A673 (cell line): ENCODE results near the gene ETV6. TPM values are rescaled to one million over a fixed set of nuclear protein-coding genes. Genes with fewer than 3 reads are reported as not detected.

Experiments used
- BruUV-seq: library from RNA; stranded (reverse); fragments of 400-500 nt; replicated peaks from 2 replicates; lab custom pipeline; 2021; lab: Mats Ljungman, UMichigan
- CTCF ChIA-PET: fragments of 300-600 bp; sonication (Branson Sonifier 250); formaldehyde crosslinking; loops from one replicate; lab custom pipeline; 2022; ENCODE audit warnings: antibody characterized with exemption; lab: Charles Lee
- POLR2A ChIA-PET: fragments of 300-600 bp; sonication (Branson Sonifier 250); formaldehyde crosslinking; loops from one replicate; lab custom pipeline; 2022; ENCODE audit warnings: antibody characterized with exemption; ENCODE audit not compliant: low non-redundant PET; lab: Charles Lee
- DNase-seq: peaks from one replicate; pipeline ENCODE4 v3.0.0-alpha.2; 2015; ENCODE audit warnings: low spot score
- H3K27ac ChIP-seq: fragments of 200-600 bp; sonication (generic); 2 replicates; pipeline ENCODE4 v1.5.1; 2016; ENCODE audit warnings: mixed run types, low read depth, mild to moderate bottlenecking, mixed read lengths, antibody characterized with exemption, low read length; ENCODE audit not compliant: poor library complexity, severe bottlenecking
- H3K27me3 ChIP-seq: fragments of 200-600 bp; sonication (generic); replicated peaks from 2 replicates; pipeline ENCODE4 v1.6.1; 2017; ENCODE audit warnings: mixed run types, low read depth, mild to moderate bottlenecking, mixed read lengths, antibody characterized with exemption, low read length; ENCODE audit not compliant: insufficient read depth, poor library complexity
- H3K36me3 ChIP-seq: fragments of 200-600 bp; sonication (generic); 2 replicates; pipeline ENCODE4 v1.6.1; 2016; ENCODE audit warnings: mixed run types, mild to moderate bottlenecking, mixed read lengths, antibody characterized with exemption, low read length; ENCODE audit not compliant: insufficient read depth, poor library complexity, severe bottlenecking
- H3K4me1 ChIP-seq: fragments of 200-600 bp; sonication (generic); 2 replicates; pipeline ENCODE4 v1.6.1; 2017; ENCODE audit warnings: mixed run types, mild to moderate bottlenecking, mixed read lengths, antibody characterized with exemption, low read length; ENCODE audit not compliant: insufficient read depth, poor library complexity, severe bottlenecking
- H3K4me3 ChIP-seq: fragments of 200-600 bp; sonication (generic); 2 replicates; pipeline ENCODE4 v1.5.1; 2016; ENCODE audit warnings: low read depth, mixed run types, mild to moderate bottlenecking, mixed read lengths, low read length; ENCODE audit not compliant: poor library complexity, severe bottlenecking
- H3K9me3 ChIP-seq: fragments of 200-600 bp; sonication (generic); 2 replicates; pipeline ENCODE4 v1.6.1; 2016; ENCODE audit warnings: mixed run types, low read depth, mild to moderate bottlenecking, mixed read lengths, antibody characterized with exemption, low read length; ENCODE audit not compliant: poor library complexity, severe bottlenecking
- EZH2 ChIP-seq: fragments of 200-600 bp; sonication (generic); IDR thresholded peaks from 2 replicates; pipeline ENCODE4 v1.6.1; 2017; ENCODE audit warnings: borderline replicate concordance, low read depth, mild to moderate bottlenecking, mixed read lengths, antibody characterized with exemption, low read length; ENCODE audit not compliant: poor library complexity, severe bottlenecking
- intact Hi-C: fragments of 100-400 bp; cut with micrococcal nuclease; formaldehyde crosslinking; loops from one replicate; pipeline ENCODE4 v1.10.0; 2022; ENCODE audit not compliant: unreplicated experiment
- total RNA-seq: library from RNA; stranded (reverse); gene quantifications from 2 replicates; pipeline ENCODE4 v1.2.3, GENCODE V29; 2021
- TF ChIP-seq, protein P1 (sequence below): fragments of 300-800, 200-600 bp; sonication (generic); conservative IDR thresholded peaks from 2 replicates; pipeline ENCODE4 v1.5.1; 2017; ENCODE audit warnings: low read depth, mild to moderate bottlenecking, antibody characterized with exemption, low read length, moderate library complexity, mixed read lengths

The ETV6 gene
- total RNA-seq, 1 experiment from 2014 or later = 32.4 TPM

DNA sequence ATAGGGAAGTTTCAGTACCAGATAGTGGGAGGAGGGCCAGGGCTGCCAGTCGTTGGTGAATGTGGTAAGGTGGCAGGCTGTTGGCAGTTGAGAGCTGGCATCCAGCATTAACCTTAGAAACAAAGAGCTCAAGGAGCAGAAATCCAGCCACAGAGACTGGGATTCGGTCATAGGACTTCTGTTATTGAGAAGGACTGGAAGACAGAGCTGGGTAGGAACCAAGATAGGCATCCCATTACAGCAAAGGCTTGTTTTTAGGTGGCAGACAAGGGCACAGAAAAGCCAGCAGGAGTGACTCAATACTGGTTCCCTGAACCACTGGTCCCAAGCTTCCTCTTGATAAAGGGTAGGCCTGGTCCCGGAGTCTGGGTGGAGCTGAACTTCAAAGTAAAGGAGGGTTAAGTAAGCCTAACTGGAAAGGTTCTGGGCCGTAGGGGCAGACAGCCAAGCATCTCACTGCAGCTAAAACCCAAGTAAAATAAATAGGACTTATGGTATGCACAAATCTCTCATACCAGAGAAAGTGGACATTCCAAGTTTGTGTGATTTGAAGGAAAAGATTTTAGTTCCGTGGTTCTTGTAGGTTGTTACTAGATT, 147.9 kb downstream of the ETV6 start:
- BruUV-seq = no TSS peak
- POLR2A ChIA-PET = interaction anchor here (0.6 kb wide), 1 partner anchor 128 kb away, joined by 6 read pairs; no protein-coding TSS in a partner anchor
- CTCF ChIA-PET = no interaction called here
- Histone ChIP-seq H3K27me3 (no peaks in the 10 kb centered on the region), H3K9me3 (no peaks in the 10 kb centered on the region), H3K36me3 (no peaks in the 10 kb centered on the region), H3K4me3 (no peak overlapping the region), H3K27ac (no peak overlapping the region), H3K4me1 (peaks cover 28% of the 10 kb centered on the region)
- no peak for DNase-seq
- TF ChIP-seq EZH2 = no peak
- TF ChIP-seq, protein P1, sequence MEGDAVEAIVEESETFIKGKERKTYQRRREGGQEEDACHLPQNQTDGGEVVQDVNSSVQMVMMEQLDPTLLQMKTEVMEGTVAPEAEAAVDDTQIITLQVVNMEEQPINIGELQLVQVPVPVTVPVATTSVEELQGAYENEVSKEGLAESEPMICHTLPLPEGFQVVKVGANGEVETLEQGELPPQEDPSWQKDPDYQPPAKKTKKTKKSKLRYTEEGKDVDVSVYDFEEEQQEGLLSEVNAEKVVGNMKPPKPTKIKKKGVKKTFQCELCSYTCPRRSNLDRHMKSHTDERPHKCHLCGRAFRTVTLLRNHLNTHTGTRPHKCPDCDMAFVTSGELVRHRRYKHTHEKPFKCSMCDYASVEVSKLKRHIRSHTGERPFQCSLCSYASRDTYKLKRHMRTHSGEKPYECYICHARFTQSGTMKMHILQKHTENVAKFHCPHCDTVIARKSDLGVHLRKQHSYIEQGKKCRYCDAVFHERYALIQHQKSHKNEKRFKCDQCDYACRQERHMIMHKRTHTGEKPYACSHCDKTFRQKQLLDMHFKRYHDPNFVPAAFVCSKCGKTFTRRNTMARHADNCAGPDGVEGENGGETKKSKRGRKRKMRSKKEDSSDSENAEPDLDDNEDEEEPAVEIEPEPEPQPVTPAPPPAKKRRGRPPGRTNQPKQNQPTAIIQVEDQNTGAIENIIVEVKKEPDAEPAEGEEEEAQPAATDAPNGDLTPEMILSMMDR = no peak
- intact Hi-C loops = no loop called here

DNA sequence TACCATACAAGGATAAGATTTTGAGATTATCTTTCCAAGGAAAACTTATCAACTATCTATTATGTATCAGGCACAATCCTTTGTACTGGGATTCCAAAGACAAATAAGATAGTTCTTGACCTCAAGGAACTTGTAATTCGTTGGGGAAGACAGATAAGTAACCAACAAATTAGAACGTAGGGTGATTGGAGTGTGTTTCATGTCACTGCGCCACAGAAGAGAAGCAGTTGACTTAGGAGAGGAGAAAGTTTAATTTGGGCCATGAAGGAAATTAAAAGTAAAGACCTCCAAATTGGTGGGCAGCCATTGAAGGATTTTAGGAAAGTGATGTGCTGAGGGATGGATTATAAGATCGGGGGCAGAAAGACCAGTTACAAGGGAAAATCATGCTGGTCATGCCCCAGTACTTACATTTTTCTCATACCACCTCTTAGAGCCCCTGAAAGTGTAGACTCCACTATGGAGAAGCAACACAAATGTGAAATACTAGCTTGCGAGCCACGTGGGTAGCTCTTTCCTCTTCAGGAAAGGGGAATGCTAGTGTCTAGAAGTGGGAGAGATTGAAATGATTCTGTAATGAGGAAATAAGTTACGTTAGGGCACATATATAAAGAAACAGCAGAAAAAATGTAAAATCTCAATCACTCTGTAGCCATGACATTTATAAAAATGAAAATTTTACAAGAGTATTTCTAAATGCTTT, 148.7 kb downstream of the ETV6 start:
- no peak overlapping the region for H3K4me3 ChIP-seq
- no peaks in the 10 kb centered on the region for H3K36me3 ChIP-seq
- no TSS peak for BruUV-seq
- ChIA-PET CTCF (no interaction called here), POLR2A (no interaction called here)
- H3K9me3 ChIP-seq = no peaks in the 10 kb centered on the region
- H3K4me1 ChIP-seq = peaks cover 33% of the 10 kb centered on the region
- intact Hi-C loops = no loop called here
- peak overlapping the region; percentile 43 for H3K27ac ChIP-seq
- no peak for TF ChIP-seq EZH2
- TF ChIP-seq, protein P1 = no peak
- no peaks in the 10 kb centered on the region for H3K27me3 ChIP-seq
- no peak for DNase-seq

DNA sequence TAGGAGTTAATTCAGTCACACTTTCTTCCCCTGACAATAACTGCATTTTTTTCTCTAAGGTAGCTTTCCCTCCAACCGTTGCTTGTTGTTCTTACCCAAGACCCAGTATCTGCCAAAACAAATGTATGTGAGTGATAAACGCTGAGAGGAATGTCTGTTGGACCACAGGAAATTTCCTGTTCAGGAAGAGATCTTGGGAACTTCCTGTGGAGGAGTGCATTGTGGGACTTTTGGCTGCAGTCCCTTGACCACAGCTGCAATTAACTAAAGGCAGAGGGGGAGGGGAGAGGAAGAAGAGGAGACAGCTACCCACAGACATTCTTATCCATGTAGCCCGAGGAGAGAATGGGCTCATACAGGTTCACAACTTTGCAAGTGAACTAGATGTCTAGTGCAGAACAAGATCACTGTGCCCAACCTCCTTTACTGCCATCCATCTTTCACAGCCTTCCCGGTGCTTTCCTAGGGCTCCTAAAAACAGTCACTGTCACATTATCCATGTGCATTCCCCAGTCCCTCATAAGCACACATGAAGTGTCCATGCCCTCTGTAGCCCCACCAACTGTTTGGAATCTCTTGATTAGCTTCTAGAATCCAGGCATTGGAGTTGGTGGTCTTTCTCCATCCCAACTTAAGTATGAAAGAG, 149.5 kb downstream of the ETV6 start:
- Histone ChIP-seq H3K36me3 (no peaks in the 10 kb centered on the region), H3K27ac (peak overlapping the region; percentile 43), H3K9me3 (no peaks in the 10 kb centered on the region), H3K27me3 (no peaks in the 10 kb centered on the region), H3K4me1 (peaks cover 31% of the 10 kb centered on the region), H3K4me3 (no peak overlapping the region)
- peak; percentile 85 for DNase-seq
- intact Hi-C loops = no loop called here
- POLR2A ChIA-PET = no interaction called here
- BruUV-seq = no TSS peak
- TF ChIP-seq EZH2 = no peak
- TF ChIP-seq, protein P1 = no peak
- CTCF ChIA-PET = no interaction called here
